ENCODE data around the gene RAB3C. TPM values are rescaled to one million over a fixed set of nuclear protein-coding genes. Genes with fewer than 3 reads are reported as not detected.

The RAB3C gene
- total and polyA plus RNA-seq, 9 donors, result 0.11 to 17.2 (median 2.7) TPM

- no peak overlapping the region for H3K27ac ChIP-seq
- DNase-seq, result no peak
- TF ChIP-seq POLR2A (IDR thresholded peaks at IDR 0.05) (no peak), EP300 (IDR thresholded peaks at IDR 0.05) (no peak), CTCF (IDR thresholded peaks at IDR 0.05) (no peak)
- H3K36me3 ChIP-seq, result no peaks in the 10 kb centered on the region
- no peaks in the 10 kb centered on the region for H3K27me3 ChIP-seq
- 88 to 92% (median 92%) methylated on average over 5 of the region's 5 CpGs for WGBS, 3 donors
- no peaks in the 10 kb centered on the region for H3K9me3 ChIP-seq
- intact Hi-C loops (cut with DNase I), result no loop called here
- H3K4me1 ChIP-seq (ENCODE audit: insufficient read depth), result peaks cover 1% of the 10 kb centered on the region
- no peak overlapping the region for H3K4me3 ChIP-seq
These were observed 193.7 kb downstream of the RAB3C start for GRCh38 chr5:58776559-58776958.

- TF ChIP-seq EP300 (IDR thresholded peaks at IDR 0.05), result no peak
- no peak for TF ChIP-seq CTCF (IDR thresholded peaks at IDR 0.05)
- TF ChIP-seq POLR2A (IDR thresholded peaks at IDR 0.05), result no peak
- no peaks in the 10 kb centered on the region for H3K36me3 ChIP-seq
- WGBS, 3 donors, result 94% methylated on average over 3 of the region's 3 CpGs
- no peaks in the 10 kb centered on the region for H3K27me3 ChIP-seq
- H3K4me3 ChIP-seq, result no peak overlapping the region
- intact Hi-C loops (cut with DNase I), result no loop called here
- H3K27ac ChIP-seq, result no peak overlapping the region
- H3K4me1 ChIP-seq (ENCODE audit: insufficient read depth), result peaks cover under 1% of the 10 kb centered on the region
- H3K9me3 ChIP-seq, result no peaks in the 10 kb centered on the region
- DNase-seq, result no peak
These were observed 196.0 kb downstream of the RAB3C start for GRCh38 chr5:58778888-58779287.

GRCh38 chr5:58786035-58786434, 203.2 kb downstream of the RAB3C start:
- Histone ChIP-seq H3K9me3 (no peaks in the 10 kb centered on the region), H3K27ac (no peak overlapping the region), H3K36me3 (no peaks in the 10 kb centered on the region), H3K27me3 (no peaks in the 10 kb centered on the region), H3K4me3 (no peak overlapping the region), H3K4me1 (ENCODE audit: insufficient read depth) (no peaks in the 10 kb centered on the region)
- DNase-seq, result no peak
- no peak for TF ChIP-seq EP300 (IDR thresholded peaks at IDR 0.05)
- no peak for TF ChIP-seq CTCF (IDR thresholded peaks at IDR 0.05)
- no peak for TF ChIP-seq POLR2A (IDR thresholded peaks at IDR 0.05)
- intact Hi-C loops (cut with DNase I), result no loop called here
- 71 to 83% (median 75%) methylated on average over 2 of the region's 2 CpGs for WGBS, 3 donors

GRCh38 chr5:58786711-58787303, 203.9 kb downstream of the RAB3C start:
- intact Hi-C loops (cut with DNase I), result no loop called here
- Histone ChIP-seq H3K36me3 (no peaks in the 10 kb centered on the region), H3K9me3 (no peaks in the 10 kb centered on the region), H3K27ac (no peak overlapping the region), H3K4me1 (ENCODE audit: insufficient read depth) (no peaks in the 10 kb centered on the region), H3K4me3 (no peak overlapping the region), H3K27me3 (no peaks in the 10 kb centered on the region)
- WGBS, 3 donors, result 85 to 93% (median 90%) methylated on average over 21 of the region's 21 CpGs
- no peak for DNase-seq
- TF ChIP-seq POLR2A (IDR thresholded peaks at IDR 0.05) (no peak), EP300 (IDR thresholded peaks at IDR 0.05) (no peak), CTCF (IDR thresholded peaks at IDR 0.05) (no peak)
